Upper lobe of left lung (tissue), 4 donors: ENCODE results near the gene SDSL.

Experiments
- EP300 ChIP-seq, 4 donors: sonication (generic); formaldehyde crosslinking; IDR thresholded peaks; one replicate each; pipeline ENCODE4 v1.5.1; 2017; ENCODE audit warnings: antibody characterized with exemption in 4 of 4, control low read depth in 2 of 4
- POLR2A ChIP-seq, 4 donors: fragments of 450-650 bp; IDR thresholded peaks; one replicate each; pipeline ENCODE4 v1.5.1; 2016 to 2017; ENCODE audit warnings: antibody characterized with exemption in 4 of 4, mild to moderate bottlenecking in 2 of 4
- TF ChIP-seq, protein P1 (sequence below), 6 experiments: fragments of 450-650 bp in 4 of 6; fragments of 200-600 bp in 2 of 6; sonication (generic) in 2 of 6; IDR thresholded peaks; one replicate each; pipeline ENCODE4 v1.5.1; 2016 to 2019; ENCODE audit warnings: antibody characterized with exemption in 6 of 6

DNA sequence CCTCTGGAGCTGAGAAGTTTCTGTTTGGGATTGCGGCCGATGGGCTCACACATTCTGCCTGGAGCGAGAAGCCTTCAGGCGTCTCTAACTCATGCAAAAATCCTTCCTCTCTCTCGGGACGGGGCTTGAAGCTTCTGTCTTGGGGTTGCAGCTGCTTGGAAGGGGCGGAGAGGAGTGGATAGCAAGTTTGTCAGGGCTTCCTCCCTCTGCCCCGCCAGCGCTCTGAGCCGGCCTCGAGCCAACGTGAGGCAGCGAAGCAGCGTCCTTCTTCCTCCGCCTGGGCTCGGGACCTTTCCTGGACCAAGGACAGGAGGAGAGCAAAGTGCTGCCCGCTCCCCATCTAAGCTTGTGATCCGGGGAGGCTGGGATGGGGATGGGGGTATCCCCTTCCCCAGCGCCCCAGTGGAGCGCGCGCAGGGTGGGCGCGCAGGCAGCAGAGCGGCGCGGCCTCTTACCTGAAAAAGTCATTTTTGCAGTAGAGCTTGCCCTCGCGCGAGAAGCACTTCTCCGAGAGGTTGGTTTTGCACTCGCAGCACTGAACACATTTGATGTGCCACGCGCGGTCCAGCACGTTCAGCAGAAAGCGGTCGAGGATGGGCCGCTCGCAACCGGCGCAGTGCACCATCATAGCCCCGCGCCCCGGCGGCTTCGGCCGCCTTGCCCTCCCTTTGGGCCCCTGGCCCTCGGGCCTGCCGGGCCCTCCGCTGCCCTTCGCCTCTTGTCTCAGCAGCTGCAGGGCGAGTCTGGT lies 48.9 kb downstream of the SDSL start:
- TF ChIP-seq, protein P1, sequence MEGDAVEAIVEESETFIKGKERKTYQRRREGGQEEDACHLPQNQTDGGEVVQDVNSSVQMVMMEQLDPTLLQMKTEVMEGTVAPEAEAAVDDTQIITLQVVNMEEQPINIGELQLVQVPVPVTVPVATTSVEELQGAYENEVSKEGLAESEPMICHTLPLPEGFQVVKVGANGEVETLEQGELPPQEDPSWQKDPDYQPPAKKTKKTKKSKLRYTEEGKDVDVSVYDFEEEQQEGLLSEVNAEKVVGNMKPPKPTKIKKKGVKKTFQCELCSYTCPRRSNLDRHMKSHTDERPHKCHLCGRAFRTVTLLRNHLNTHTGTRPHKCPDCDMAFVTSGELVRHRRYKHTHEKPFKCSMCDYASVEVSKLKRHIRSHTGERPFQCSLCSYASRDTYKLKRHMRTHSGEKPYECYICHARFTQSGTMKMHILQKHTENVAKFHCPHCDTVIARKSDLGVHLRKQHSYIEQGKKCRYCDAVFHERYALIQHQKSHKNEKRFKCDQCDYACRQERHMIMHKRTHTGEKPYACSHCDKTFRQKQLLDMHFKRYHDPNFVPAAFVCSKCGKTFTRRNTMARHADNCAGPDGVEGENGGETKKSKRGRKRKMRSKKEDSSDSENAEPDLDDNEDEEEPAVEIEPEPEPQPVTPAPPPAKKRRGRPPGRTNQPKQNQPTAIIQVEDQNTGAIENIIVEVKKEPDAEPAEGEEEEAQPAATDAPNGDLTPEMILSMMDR (IDR thresholded peaks at IDR 0.05): no peak
- no peak for TF ChIP-seq POLR2A (IDR thresholded peaks at IDR 0.05)
- TF ChIP-seq EP300 (IDR thresholded peaks at IDR 0.05): no peak
